Progenitor cell of endocrine pancreas (in vitro differentiated cells): ENCODE results near the gene KCNJ9. TPM values are rescaled to one million over a fixed set of nuclear protein-coding genes. Genes with fewer than 3 reads are reported as not detected.

Source experiments
- DNase-seq: peaks from one replicate; pipeline ENCODE4 v3.0.0; 2021; ENCODE audit warnings: low spot score; ENCODE audit not compliant: unreplicated experiment
- H3K27ac Mint-ChIP-seq: 2 replicates; pipeline ENCODE4 v1.8.0; 2021; ENCODE audit warnings: mild to moderate bottlenecking, moderate library complexity, mixed read lengths
- H3K27me3 Mint-ChIP-seq: 2 replicates; pipeline ENCODE4 v1.8.0; 2021; ENCODE audit warnings: mixed read lengths
- H3K36me3 Mint-ChIP-seq: 2 replicates; pipeline ENCODE4 v1.8.0; 2022; ENCODE audit warnings: mixed read lengths; ENCODE audit not compliant: insufficient read depth
- H3K4me1 Mint-ChIP-seq: 2 replicates; pipeline ENCODE4 v1.8.0; 2021; ENCODE audit warnings: low read depth, mixed read lengths
- H3K4me3 Mint-ChIP-seq: 2 replicates; pipeline ENCODE4 v1.8.0; 2021; ENCODE audit warnings: low read depth, mild to moderate bottlenecking, moderate library complexity, mixed read lengths
- H3K9me3 Mint-ChIP-seq: 2 replicates; pipeline ENCODE4 v1.8.0; 2021; ENCODE audit warnings: low read depth, mixed read lengths
- total RNA-seq: library from RNA; stranded (reverse); gene quantifications from 2 replicates; pipeline ENCODE4 v1.2.1, GENCODE V29; 2021
- TF ChIP-seq, protein P1 (sequence below): fragments of 200-600 bp; sonication (generic); IDR thresholded peaks from one replicate; pipeline ENCODE4 v1.5.0; 2021; ENCODE audit warnings: antibody characterized with exemption, mild to moderate bottlenecking; ENCODE audit not compliant: unreplicated experiment

KCNJ9 gene
- total RNA-seq, 1 donor from 2014 or later = not detected

DNA sequence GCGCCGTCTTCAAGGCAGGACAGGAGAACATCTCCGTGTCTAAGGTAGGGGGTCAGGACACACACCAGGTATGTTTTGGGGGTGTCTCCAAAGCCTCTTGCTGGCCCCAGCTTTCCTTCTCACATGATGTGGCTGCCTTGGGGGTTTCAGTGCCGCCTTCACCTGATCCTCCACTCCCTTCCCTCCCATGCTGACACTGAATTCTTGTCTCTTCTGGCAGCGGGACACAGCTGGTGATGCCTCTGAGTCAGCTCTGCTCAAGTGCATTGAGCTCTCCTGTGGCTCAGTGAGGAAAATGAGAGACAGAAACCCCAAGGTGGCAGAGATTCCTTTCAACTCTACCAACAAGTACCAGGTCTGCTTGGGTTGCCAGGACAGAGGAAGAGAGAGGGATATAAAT, 47.7 kb downstream of the KCNJ9 start:
- H3K4me1 Mint-ChIP-seq = peaks cover 3% of the 10 kb centered on the region
- H3K4me3 Mint-ChIP-seq = no peak overlapping the region
- TF ChIP-seq, protein P1, sequence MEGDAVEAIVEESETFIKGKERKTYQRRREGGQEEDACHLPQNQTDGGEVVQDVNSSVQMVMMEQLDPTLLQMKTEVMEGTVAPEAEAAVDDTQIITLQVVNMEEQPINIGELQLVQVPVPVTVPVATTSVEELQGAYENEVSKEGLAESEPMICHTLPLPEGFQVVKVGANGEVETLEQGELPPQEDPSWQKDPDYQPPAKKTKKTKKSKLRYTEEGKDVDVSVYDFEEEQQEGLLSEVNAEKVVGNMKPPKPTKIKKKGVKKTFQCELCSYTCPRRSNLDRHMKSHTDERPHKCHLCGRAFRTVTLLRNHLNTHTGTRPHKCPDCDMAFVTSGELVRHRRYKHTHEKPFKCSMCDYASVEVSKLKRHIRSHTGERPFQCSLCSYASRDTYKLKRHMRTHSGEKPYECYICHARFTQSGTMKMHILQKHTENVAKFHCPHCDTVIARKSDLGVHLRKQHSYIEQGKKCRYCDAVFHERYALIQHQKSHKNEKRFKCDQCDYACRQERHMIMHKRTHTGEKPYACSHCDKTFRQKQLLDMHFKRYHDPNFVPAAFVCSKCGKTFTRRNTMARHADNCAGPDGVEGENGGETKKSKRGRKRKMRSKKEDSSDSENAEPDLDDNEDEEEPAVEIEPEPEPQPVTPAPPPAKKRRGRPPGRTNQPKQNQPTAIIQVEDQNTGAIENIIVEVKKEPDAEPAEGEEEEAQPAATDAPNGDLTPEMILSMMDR = no peak
- no peaks in the 10 kb centered on the region for H3K9me3 Mint-ChIP-seq
- no peak overlapping the region for H3K27ac Mint-ChIP-seq
- H3K36me3 Mint-ChIP-seq = no peaks in the 10 kb centered on the region
- DNase-seq = no peak
- H3K27me3 Mint-ChIP-seq = peaks cover 11% of the 10 kb centered on the region

DNA sequence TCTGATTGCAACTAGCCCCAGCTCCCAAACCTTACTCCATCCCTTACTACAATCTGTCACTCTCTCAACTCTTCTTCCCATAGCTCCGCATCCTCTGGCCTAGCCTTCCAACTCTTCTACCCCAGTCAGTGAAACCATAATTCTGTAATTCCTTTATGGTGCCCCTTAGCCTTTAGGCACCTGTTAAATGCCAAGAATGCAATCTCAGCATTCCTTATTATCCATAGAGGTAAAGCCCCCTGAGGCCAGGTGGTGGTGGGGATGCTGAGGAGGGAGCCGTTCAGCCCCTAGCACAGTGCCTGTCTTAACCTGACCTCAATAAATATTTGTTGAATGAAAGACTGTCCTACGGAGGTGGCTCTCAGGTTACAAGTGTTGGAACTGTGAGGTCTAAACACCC, 48.2 kb downstream of the KCNJ9 start:
- Mint-ChIP-seq H3K4me3 (no peak overlapping the region), H3K27ac (no peak overlapping the region), H3K36me3 (no peaks in the 10 kb centered on the region), H3K9me3 (no peaks in the 10 kb centered on the region), H3K4me1 (peaks cover 3% of the 10 kb centered on the region), H3K27me3 (peaks cover 11% of the 10 kb centered on the region)
- no peak for DNase-seq
- TF ChIP-seq, protein P1 = no peak

- Mint-ChIP-seq H3K4me3 (no peak overlapping the region), H3K9me3 (no peaks in the 10 kb centered on the region), H3K36me3 (no peaks in the 10 kb centered on the region), H3K27ac (no peak overlapping the region), H3K27me3 (peaks cover 14% of the 10 kb centered on the region), H3K4me1 (peaks cover 3% of the 10 kb centered on the region)
- no peak for DNase-seq
- TF ChIP-seq, protein P1 = no peak
Measured at GRCh38 chr1:160129966-160130365, 48.6 kb downstream of the KCNJ9 start.

- peaks cover 16% of the 10 kb centered on the region for H3K27me3 Mint-ChIP-seq
- no peaks in the 10 kb centered on the region for H3K36me3 Mint-ChIP-seq
- TF ChIP-seq, protein P1 = no peak
Measured at GRCh38 chr1:160130486-160130885, 49.1 kb downstream of the KCNJ9 start.

DNA sequence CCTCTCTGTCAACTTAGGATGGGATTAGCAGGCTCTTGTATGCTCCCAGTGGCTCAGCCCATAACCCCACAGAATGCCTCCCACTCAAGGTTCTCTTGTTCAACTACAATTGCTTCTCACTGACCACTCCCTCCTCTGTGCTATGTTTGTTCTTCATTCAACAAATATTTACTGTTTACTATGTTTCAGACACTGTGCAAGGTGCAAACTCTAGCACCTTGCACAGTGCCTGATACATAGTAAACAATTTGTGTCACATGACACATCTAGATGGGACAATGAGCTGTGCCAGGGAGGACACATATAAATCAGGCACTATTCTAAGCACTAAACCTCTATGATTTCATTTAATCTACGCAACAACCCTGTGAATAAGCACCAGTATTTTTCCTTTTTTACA, 49.6 kb downstream of the KCNJ9 start:
- Mint-ChIP-seq H3K9me3 (no peaks in the 10 kb centered on the region), H3K27ac (no peak overlapping the region), H3K36me3 (no peaks in the 10 kb centered on the region), H3K4me1 (peaks cover 3% of the 10 kb centered on the region), H3K4me3 (no peak overlapping the region), H3K27me3 (peaks cover 16% of the 10 kb centered on the region)
- TF ChIP-seq, protein P1 = no peak
- DNase-seq = no peak

More at GRCh38 chr1:160130486-160130885, 49.1 kb downstream of the KCNJ9 start:
- Mint-ChIP-seq H3K9me3 (no peaks in the 10 kb centered on the region), H3K4me1 (peaks cover 3% of the 10 kb centered on the region), H3K27ac (no peak overlapping the region), H3K4me3 (no peak overlapping the region)
- no peak for DNase-seq
